ENCODE results near the gene PRXL2B. TPM values are rescaled to one million over a fixed set of nuclear protein-coding genes. Genes with fewer than 3 reads are reported as not detected.
"Not testable (repeated sequence)": the region's sequence is repeated elsewhere in the genome, so short reads cannot be mapped to it uniquely, and the experiment has no call there.

Gene PRXL2B
- total RNA-seq, 1 donor from 2014 or later = 34.7 TPM

DNA sequence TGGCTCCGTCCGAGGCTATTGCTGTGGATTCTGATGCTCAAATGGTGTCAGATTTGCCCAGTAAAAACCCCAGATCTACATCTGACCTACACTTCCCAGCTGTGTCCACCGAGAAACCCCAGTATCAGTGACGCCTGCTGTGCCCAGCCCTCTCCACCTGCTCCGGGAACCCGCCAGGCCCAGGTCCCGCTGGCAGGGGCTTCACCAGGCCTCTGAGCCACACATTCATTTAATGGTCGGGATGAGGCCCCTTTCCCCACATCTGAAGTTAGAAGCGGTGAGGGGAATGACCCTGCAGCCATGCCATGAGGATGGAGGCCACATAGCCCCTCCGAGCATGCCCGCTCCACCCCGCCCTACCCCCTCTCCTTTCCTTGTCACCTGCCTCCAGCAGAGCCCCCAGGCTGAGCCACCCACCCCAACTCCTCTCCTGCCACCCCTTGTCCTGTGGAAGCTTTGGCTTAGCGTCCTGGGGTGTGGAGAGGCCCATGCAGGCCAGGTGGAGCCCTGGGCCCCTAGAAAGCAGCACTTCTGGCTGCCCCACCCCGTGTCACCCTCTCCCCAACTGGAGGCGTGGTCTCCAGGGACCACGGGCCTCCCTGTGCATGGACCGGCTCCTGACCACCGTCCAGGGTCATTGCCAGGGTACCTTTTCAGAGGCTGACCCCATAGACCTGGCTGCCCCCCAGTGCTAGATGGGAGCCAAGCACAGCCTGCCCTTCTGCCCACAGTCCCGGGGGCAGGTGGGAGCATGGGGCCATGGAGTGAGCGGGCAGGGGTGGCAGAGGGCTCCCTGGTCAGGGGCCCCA, 22.4 kb upstream of the PRXL2B start:
- Mint-ChIP-seq H3K4me3 (no peak overlapping the region), H3K36me3 (no peaks in the 10 kb centered on the region), H3K27ac (no peak overlapping the region), H3K4me1 (no peaks in the 10 kb centered on the region), H3K27me3 (ENCODE audit: low read depth) (peaks cover 6% of the 10 kb centered on the region), H3K9me3 (no peaks in the 10 kb centered on the region)
- TF ChIP-seq, protein P1, sequence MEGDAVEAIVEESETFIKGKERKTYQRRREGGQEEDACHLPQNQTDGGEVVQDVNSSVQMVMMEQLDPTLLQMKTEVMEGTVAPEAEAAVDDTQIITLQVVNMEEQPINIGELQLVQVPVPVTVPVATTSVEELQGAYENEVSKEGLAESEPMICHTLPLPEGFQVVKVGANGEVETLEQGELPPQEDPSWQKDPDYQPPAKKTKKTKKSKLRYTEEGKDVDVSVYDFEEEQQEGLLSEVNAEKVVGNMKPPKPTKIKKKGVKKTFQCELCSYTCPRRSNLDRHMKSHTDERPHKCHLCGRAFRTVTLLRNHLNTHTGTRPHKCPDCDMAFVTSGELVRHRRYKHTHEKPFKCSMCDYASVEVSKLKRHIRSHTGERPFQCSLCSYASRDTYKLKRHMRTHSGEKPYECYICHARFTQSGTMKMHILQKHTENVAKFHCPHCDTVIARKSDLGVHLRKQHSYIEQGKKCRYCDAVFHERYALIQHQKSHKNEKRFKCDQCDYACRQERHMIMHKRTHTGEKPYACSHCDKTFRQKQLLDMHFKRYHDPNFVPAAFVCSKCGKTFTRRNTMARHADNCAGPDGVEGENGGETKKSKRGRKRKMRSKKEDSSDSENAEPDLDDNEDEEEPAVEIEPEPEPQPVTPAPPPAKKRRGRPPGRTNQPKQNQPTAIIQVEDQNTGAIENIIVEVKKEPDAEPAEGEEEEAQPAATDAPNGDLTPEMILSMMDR (IDR thresholded peaks at IDR 0.05; ENCODE audit: unreplicated experiment) = no peak
- no peak for DNase-seq (ENCODE audit: low spot score in 2 of 2, unreplicated experiment in 2 of 2)

DNA sequence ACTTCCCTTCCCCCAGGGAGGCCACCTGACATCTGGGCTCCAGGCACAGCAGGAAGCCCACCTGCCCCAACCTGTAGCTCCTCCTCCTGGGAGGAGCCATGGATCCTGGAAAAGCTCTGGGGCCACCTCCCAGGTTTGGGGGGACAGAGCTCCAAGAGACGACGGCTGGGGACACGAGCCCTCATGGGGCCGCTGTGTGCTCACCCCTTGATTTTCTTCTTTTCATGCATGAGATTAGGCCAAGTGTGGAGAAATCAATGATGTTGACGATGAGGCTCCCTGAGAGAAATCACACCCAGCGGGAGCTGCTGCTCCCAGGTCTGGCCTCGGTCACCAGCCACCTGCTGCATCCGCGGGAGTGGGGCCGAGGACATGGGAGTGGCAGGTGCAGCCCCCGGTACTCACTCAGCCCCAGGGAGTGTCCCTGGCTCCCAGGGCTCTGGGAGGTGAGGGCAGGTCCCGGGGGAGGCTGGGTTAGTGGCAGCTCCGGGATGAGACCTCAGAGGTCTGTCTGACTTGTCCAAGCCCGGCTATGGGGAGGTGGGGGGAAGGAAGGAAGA, 21.7 kb upstream of the PRXL2B start:
- no peaks in the 10 kb centered on the region for H3K36me3 Mint-ChIP-seq
- H3K27ac Mint-ChIP-seq = no peak overlapping the region
- no peaks in the 10 kb centered on the region for H3K9me3 Mint-ChIP-seq
- TF ChIP-seq, protein P1 (IDR thresholded peaks at IDR 0.05; ENCODE audit: unreplicated experiment) = no peak
- DNase-seq (ENCODE audit: low spot score in 2 of 2, unreplicated experiment in 2 of 2) = no peak
- no peaks in the 10 kb centered on the region for H3K4me1 Mint-ChIP-seq
- H3K4me3 Mint-ChIP-seq = no peak overlapping the region
- peaks cover 6% of the 10 kb centered on the region for H3K27me3 Mint-ChIP-seq (ENCODE audit: low read depth)

DNA sequence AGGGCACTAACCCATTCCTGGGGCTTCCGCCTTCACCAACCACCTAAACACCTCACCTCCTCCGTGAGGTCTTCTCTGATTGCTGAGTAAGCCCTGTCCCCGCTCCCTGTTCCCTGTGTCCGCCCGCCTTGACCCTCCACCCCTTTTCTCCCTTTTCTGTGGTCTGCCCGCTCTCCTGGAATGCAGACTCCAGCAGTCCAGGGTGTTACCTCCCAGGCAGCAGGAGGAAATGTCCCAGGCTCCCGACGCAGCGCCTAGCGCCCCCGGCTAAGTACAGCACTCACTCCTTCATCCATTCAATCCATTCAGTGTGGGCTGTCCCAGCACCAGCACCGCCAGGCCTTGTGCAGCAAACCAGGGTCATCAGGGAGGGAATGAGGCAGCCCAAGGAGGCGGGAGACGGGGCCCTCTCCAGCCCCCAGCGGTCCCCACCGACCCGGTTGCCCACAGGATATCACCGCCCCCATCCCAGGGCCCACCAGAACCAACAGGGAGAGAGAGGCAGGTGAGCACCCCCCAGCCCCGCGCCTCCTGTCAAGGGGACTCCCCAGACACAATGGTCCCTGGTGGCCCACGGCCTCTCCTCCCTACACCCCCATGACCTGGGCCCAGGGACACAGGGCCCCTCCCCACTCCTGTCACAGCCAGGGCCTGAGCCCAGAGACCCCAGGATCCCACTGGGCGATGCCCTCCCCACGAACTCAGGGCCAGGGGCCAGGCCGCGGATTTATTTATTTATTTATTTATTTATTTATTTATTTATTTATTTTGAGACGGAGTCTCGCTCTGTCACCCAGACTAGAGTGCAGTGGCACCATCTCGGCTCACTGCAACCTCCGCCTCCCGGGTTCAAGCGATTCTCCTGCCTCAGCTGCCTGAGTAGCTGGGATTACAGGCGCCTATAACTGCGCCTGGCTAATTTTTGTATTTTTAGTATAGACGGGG, 20.2 kb upstream of the PRXL2B start:
- TF ChIP-seq, protein P1 (IDR thresholded peaks at IDR 0.05; ENCODE audit: unreplicated experiment) = no peak
- no peak overlapping the region for H3K4me3 Mint-ChIP-seq
- H3K27me3 Mint-ChIP-seq (ENCODE audit: low read depth) = peaks cover 6% of the 10 kb centered on the region
- no peak overlapping the region for H3K27ac Mint-ChIP-seq
- H3K36me3 Mint-ChIP-seq = no peaks in the 10 kb centered on the region
- no peaks in the 10 kb centered on the region for H3K9me3 Mint-ChIP-seq
- no peak for DNase-seq (ENCODE audit: low spot score in 2 of 2, unreplicated experiment in 2 of 2)
- H3K4me1 Mint-ChIP-seq = no peaks in the 10 kb centered on the region

DNA sequence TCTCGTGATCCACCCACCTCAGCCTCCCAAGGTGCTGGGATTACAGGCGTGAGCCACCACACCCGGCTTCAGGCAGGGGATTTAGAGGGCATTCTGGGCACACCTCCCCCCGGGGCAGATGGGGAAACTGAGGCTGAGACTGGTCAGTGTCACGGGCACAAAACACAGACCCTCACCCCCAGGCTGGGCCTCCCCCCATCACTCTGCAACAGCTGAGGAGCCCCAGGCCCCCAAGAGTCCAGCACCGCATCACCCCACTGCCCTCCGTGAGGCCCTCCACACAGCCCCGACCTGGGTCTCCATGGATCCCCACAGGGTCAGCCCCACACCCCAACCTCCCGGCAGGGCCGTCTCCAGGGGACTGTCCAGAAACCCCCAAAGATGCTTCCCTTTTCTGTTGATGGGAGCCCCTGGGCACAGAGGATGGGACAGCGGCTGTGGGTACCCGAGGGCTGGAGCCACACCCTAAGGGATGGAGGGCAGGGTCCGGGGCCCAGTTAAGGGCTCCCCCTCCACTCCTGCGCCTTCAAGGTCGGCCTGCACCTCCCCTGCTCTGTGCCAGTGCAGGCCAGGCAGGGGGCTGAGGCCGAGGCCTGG, 19.4 kb upstream of the PRXL2B start:
- Mint-ChIP-seq H3K4me3 (no peak overlapping the region), H3K9me3 (no peaks in the 10 kb centered on the region), H3K36me3 (no peaks in the 10 kb centered on the region), H3K4me1 (no peaks in the 10 kb centered on the region), H3K27ac (no peak overlapping the region), H3K27me3 (ENCODE audit: low read depth) (peaks cover 6% of the 10 kb centered on the region)
- TF ChIP-seq, protein P1 (IDR thresholded peaks at IDR 0.05; ENCODE audit: unreplicated experiment) = no peak
- DNase-seq (ENCODE audit: low spot score in 2 of 2, unreplicated experiment in 2 of 2) = no peak

DNA sequence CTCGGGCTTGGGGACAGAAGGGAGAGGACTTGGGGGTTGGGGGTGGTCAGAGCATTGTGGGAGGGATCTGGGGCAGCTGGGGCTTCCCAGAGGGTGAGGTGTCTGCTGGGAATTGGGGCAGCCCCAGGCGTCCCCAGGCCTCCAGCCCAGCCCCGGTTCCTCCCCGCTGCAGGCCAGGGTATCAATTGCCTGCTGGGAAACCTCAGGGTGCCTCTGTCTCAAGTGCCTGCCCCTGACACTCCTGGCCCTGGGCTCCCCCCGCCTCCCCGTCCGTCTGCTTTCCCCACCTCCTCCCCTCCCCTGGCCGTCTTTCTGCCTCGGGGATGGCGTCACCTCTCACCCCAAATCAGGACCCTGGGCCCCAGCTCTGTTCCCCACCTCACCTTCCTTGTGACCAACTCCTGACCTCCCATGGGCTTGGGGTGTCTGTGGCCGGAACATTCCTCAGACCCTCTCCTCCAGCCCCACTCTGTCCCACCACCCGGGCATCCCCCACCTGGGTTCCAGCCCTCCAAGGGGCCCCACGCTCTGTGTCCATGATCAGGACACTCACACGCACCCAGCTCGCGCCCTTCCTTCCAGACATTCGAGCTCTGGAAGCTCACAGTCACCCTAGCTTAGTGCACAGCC, 18.3 kb upstream of the PRXL2B start:
- H3K4me3 Mint-ChIP-seq; DNase-seq (ENCODE audit: low spot score in 2 of 2, unreplicated experiment in 2 of 2); H3K9me3 Mint-ChIP-seq; H3K4me1 Mint-ChIP-seq; H3K27ac Mint-ChIP-seq; H3K36me3 Mint-ChIP-seq: not testable (repeated sequence)
- H3K27me3 Mint-ChIP-seq (ENCODE audit: low read depth) = peaks cover 11% of the 10 kb centered on the region

Data from mesothelial cell of epicardium (in vitro differentiated cells).